GM12875 (cell line): Measurements from ENCODE around the gene SCAF8.

ENCODE experiments used
- H3K4me3 ChIP-seq: one replicate; pipeline ENCODE4 v1.5.1; 2011; ENCODE audit warnings: low read depth, low read length, control low read depth
- CTCF ChIP-seq: IDR thresholded peaks from 2 replicates; pipeline ENCODE4 v1.5.1; 2011; ENCODE audit warnings: low read depth, mild to moderate bottlenecking, control low read depth, inconsistent platforms, low read length, moderate library complexity, borderline replicate concordance; ENCODE audit not compliant: insufficient read depth

SCAF8 gene

GRCh38 chr6:154821638-154822037, 88.4 kb downstream of the SCAF8 start:
- no peak for TF ChIP-seq CTCF
- H3K4me3 ChIP-seq: no peak overlapping the region

GRCh38 chr6:154822947-154823558, 89.8 kb downstream of the SCAF8 start:
- TF ChIP-seq CTCF: no peak
- H3K4me3 ChIP-seq: no peak overlapping the region

- no peak for TF ChIP-seq CTCF
- H3K4me3 ChIP-seq: no peak overlapping the region
These were observed 90.9 kb downstream of the SCAF8 start for GRCh38 chr6:154824076-154824475.

GRCh38 chr6:154829970-154830369, 96.8 kb downstream of the SCAF8 start:
- H3K4me3 ChIP-seq: no peak overlapping the region
- TF ChIP-seq CTCF: no peak

- no peak for TF ChIP-seq CTCF
These were observed 97.6 kb downstream of the SCAF8 start for GRCh38 chr6:154830771-154831170.

GRCh38 chr6:154835307-154835706, 102.1 kb downstream of the SCAF8 start:
- no peak overlapping the region for H3K4me3 ChIP-seq
- no peak for TF ChIP-seq CTCF

More at GRCh38 chr6:154830771-154831170, 97.6 kb downstream of the SCAF8 start:
- H3K4me3 ChIP-seq: no peak overlapping the region

GRCh38 chr6:154839546-154839945, 106.3 kb downstream of the SCAF8 start:
- no peak for TF ChIP-seq CTCF
- no peak overlapping the region for H3K4me3 ChIP-seq
